ENCODE data around the gene OTULIN.

GRCh38 chr5:14739538-14739937 is 75.0 kb downstream of the OTULIN start:
- TF ChIP-seq POLR2A (IDR thresholded peaks at IDR 0.05) (no peak), CTCF (IDR thresholded peaks at IDR 0.05) (no peak)

Data from right lobe of liver (tissue), 4 donors.